ENCODE data around the gene ATF4. TPM values are rescaled to one million over a fixed set of nuclear protein-coding genes. Genes with fewer than 3 reads are reported as not detected.

The ATF4 gene
- total RNA-seq, 2 experiments from 2014 or later = 720 to 732 TPM

DNA sequence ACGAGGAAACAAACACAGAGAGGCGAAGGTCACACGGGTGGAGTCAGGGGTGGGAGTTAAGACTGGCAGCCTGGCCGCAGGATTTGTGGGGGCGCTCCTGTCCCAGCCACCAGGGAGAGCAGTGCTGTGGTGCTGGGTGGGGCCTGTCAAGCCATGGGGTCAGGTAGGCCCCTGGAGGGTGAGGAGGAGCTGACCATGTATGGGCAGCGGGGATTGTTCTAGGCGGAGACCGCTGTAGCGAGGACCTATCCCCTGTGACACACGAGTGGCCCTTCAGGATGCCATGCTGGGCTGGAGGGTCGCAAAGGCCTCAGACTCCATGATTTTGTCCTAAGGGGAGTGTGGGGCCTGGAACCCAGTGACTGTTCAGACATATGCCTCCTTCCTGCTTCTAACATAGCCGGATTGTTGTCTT lies 13.7 kb downstream of the ATF4 start:
- CTCF ChIA-PET (ENCODE audit: unreplicated experiment) = interaction anchor here (1.4 kb wide), 1 partner anchor 510 kb away, joined by 4 read pairs; no protein-coding TSS in a partner anchor
- Histone ChIP-seq H2AFZ (ENCODE audit: low read length) (peak overlapping the region; percentile 70; the same call in 1 of the 2 replicates), H3K9me3 (ENCODE audit: low read length) (no peaks in the 10 kb centered on the region), H3K36me3 (ENCODE audit: insufficient read depth, low read length) (peaks cover 25% of the 10 kb centered on the region), H3K79me2 (ENCODE audit: insufficient read depth, low read depth, low read length) (peaks cover 27% of the 10 kb centered on the region), H4K20me1 (ENCODE audit: insufficient read depth, low read length) (peaks cover 3% of the 10 kb centered on the region; the same call in 1 of the 2 replicates), H3K4me2 (ENCODE audit: low read length) (no peak overlapping the region), H3K4me3 (ENCODE audit: low read depth, low read length, poor library complexity, severe bottlenecking) (no peak overlapping the region), H3K4me1 (ENCODE audit: insufficient read depth, low read length, poor library complexity, severe bottlenecking) (peaks cover 41% of the 10 kb centered on the region), H3K9me2 (ENCODE audit: insufficient read depth, low read length) (no peaks in the 10 kb centered on the region), H3K27ac (ENCODE audit: low read depth, low read length, poor library complexity, severe bottlenecking) (no peak overlapping the region)
- TF ChIP-seq CTCF (conservative IDR thresholded peaks at IDR 0.05; ENCODE audit: low read length) (no peak), EZH2phosphoT487 (IDR thresholded peaks at IDR 0.05; ENCODE audit: borderline replicate concordance, low read depth, low read length) (no peak)
- no peak for DNase-seq (ENCODE audit: low spot score)
- POLR2A ChIA-PET = no interaction called here
- intact Hi-C loops (cut with micrococcal nuclease; ENCODE audit: unreplicated experiment) = loop anchor here (1.0 to 10.0 kb wide), 4 partner anchors 411 to 641 kb away; partner anchors contain the start of gene TNRC6B
- no TSS peak for BruUV-seq (replicated peaks)

- ChIA-PET CTCF (ENCODE audit: unreplicated experiment) (interaction anchor here (1.4 kb wide), 1 partner anchor 509 kb away, joined by 4 read pairs; no protein-coding TSS in a partner anchor), POLR2A (no interaction called here)
- peaks cover 20% of the 10 kb centered on the region for H3K36me3 ChIP-seq (ENCODE audit: insufficient read depth, low read length)
- no peaks in the 10 kb centered on the region for H3K9me3 ChIP-seq (ENCODE audit: low read length)
- BruUV-seq (replicated peaks) = no TSS peak
- no peak overlapping the region for H3K27ac ChIP-seq (ENCODE audit: low read depth, low read length, poor library complexity, severe bottlenecking)
- intact Hi-C loops (cut with micrococcal nuclease; ENCODE audit: unreplicated experiment) = loop anchor here (1.0 to 10.0 kb wide), 4 partner anchors 410 to 640 kb away; partner anchors contain the start of gene TNRC6B
- H4K20me1 ChIP-seq (ENCODE audit: insufficient read depth, low read length) = peaks cover 3% of the 10 kb centered on the region; the same call in 1 of the 2 replicates
- peaks cover 26% of the 10 kb centered on the region for H3K79me2 ChIP-seq (ENCODE audit: insufficient read depth, low read depth, low read length)
- no peaks in the 10 kb centered on the region for H3K9me2 ChIP-seq (ENCODE audit: insufficient read depth, low read length)
- H3K4me1 ChIP-seq (ENCODE audit: insufficient read depth, low read length, poor library complexity, severe bottlenecking) = peaks cover 36% of the 10 kb centered on the region
- no peak overlapping the region for H3K4me3 ChIP-seq (ENCODE audit: low read depth, low read length, poor library complexity, severe bottlenecking)
- peak overlapping the region; percentile 70 for H2AFZ ChIP-seq (ENCODE audit: low read length)
- peak; percentile 78 for DNase-seq (ENCODE audit: low spot score)
- no peak overlapping the region for H3K4me2 ChIP-seq (ENCODE audit: low read length)
- no peak for TF ChIP-seq EZH2phosphoT487 (IDR thresholded peaks at IDR 0.05; ENCODE audit: borderline replicate concordance, low read depth, low read length)
- peak; percentile 92 for TF ChIP-seq CTCF (conservative IDR thresholded peaks at IDR 0.05; ENCODE audit: low read length)
These were observed 14.4 kb downstream of the ATF4 start for GRCh38 chr22:39534591-39535356.

DNA sequence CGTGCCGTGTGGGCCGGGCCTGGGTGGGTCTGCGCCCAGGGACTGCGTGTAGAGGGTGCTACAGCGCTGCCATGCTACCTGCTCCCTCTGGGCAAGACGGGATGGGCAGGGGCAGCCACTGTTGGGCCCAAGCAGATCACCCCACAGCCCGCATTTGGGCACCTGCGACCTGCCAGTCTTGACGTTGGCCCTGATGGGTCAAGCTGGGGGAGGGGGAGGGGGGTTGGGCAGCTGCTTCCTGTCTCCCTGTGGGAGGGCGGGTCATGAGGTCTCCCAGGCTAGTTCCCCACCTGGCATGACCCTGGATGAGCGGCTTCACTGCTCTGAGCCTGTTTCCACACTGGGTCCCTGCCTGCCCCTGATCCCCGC lies 15.0 kb downstream of the ATF4 start:
- POLR2A ChIA-PET = no interaction called here
- CTCF ChIA-PET (ENCODE audit: unreplicated experiment) = no interaction called here
- H3K79me2 ChIP-seq (ENCODE audit: insufficient read depth, low read depth, low read length) = peaks cover 21% of the 10 kb centered on the region

More for the DNA sequence above, 15.0 kb downstream of the ATF4 start:
- H3K9me2 ChIP-seq (ENCODE audit: insufficient read depth, low read length) = no peaks in the 10 kb centered on the region
- peaks cover 14% of the 10 kb centered on the region for H3K36me3 ChIP-seq (ENCODE audit: insufficient read depth, low read length)
- TF ChIP-seq EZH2phosphoT487 (IDR thresholded peaks at IDR 0.05; ENCODE audit: borderline replicate concordance, low read depth, low read length) (no peak), CTCF (conservative IDR thresholded peaks at IDR 0.05; ENCODE audit: low read length) (no peak)
- no TSS peak for BruUV-seq (replicated peaks)
- no peak overlapping the region for H3K4me2 ChIP-seq (ENCODE audit: low read length)
- H3K4me3 ChIP-seq (ENCODE audit: low read depth, low read length, poor library complexity, severe bottlenecking) = no peak overlapping the region
- no peaks in the 10 kb centered on the region for H3K9me3 ChIP-seq (ENCODE audit: low read length)
- H2AFZ ChIP-seq (ENCODE audit: low read length) = no peak overlapping the region
- intact Hi-C loops (cut with micrococcal nuclease; ENCODE audit: unreplicated experiment) = loop anchor here (10.0 kb wide), 2 partner anchors 409 to 639 kb away; partner anchors contain the start of gene TNRC6B
- DNase-seq (ENCODE audit: low spot score) = no peak
- no peak overlapping the region for H3K27ac ChIP-seq (ENCODE audit: low read depth, low read length, poor library complexity, severe bottlenecking)
- peaks cover 3% of the 10 kb centered on the region; the same call in 1 of the 2 replicates for H4K20me1 ChIP-seq (ENCODE audit: insufficient read depth, low read length)
- peaks cover 30% of the 10 kb centered on the region for H3K4me1 ChIP-seq (ENCODE audit: insufficient read depth, low read length, poor library complexity, severe bottlenecking)

Data from OCI-LY7 (cell line).